GM21825 (cell line): ENCODE measurements around the gene TRMT11.
"Not testable (repeated sequence)": the region's sequence is repeated elsewhere in the genome, so short reads cannot be mapped to it uniquely, and the experiment has no call there.

Source experiments
- ATAC-seq: cut with Tn5 transposase; IDR thresholded peaks from one replicate; pipeline ENCODE4 v1.9.1; 2021; ENCODE audit warnings: mild to moderate bottlenecking, moderate library complexity; ENCODE audit not compliant: unreplicated experiment

The TRMT11 gene

GRCh38 chr6:125955973-125956372, 30.4 kb upstream of the TRMT11 start:
- no peak for ATAC-seq

- peak; percentile 91 for ATAC-seq
Observed at GRCh38 chr6:125956506-125957390, 29.6 kb upstream of the TRMT11 start, which contains the start of gene HINT3. HINT3 (plus strand) TSS chr6:125956770; CDS start chr6:125956978, 208 bp downstream.

- no peak for ATAC-seq
Observed at GRCh38 chr6:125957391-125957693, 29.0 kb upstream of the TRMT11 start.

GRCh38 chr6:125957845-125958244, 28.5 kb upstream of the TRMT11 start:
- no peak for ATAC-seq

GRCh38 chr6:125959041-125959440, 27.3 kb upstream of the TRMT11 start:
- ATAC-seq, result no peak

- ATAC-seq, result no peak
Observed at GRCh38 chr6:125961117-125961516, 25.2 kb upstream of the TRMT11 start.

- ATAC-seq, result no peak
Observed at GRCh38 chr6:125962900-125963497, 23.3 kb upstream of the TRMT11 start.

GRCh38 chr6:125963817-125964216, 22.5 kb upstream of the TRMT11 start:
- ATAC-seq, result no peak

- ATAC-seq, result no peak
Observed at GRCh38 chr6:125966569-125966968, 19.8 kb upstream of the TRMT11 start.

- ATAC-seq, result no peak
Observed at GRCh38 chr6:125968493-125968892, 17.8 kb upstream of the TRMT11 start.

- ATAC-seq, result no peak
Observed at GRCh38 chr6:125970760-125971159, 15.6 kb upstream of the TRMT11 start.

- ATAC-seq, result not testable (repeated sequence)
Observed at GRCh38 chr6:125972478-125972877, 13.9 kb upstream of the TRMT11 start.

- ATAC-seq, result peak; percentile 88
Observed at GRCh38 chr6:125974214-125974866, 12.0 kb upstream of the TRMT11 start.

GRCh38 chr6:125979101-125979500, 7.2 kb upstream of the TRMT11 start:
- no peak for ATAC-seq

GRCh38 chr6:125981571-125982185, 4.7 kb upstream of the TRMT11 start:
- no peak for ATAC-seq

- ATAC-seq, result no peak
Observed at GRCh38 chr6:125983246-125983945, 2.9 kb upstream of the TRMT11 start.

- ATAC-seq, result no peak
Observed at GRCh38 chr6:125984311-125984710, 2.0 kb upstream of the TRMT11 start.

GRCh38 chr6:125985522-125985921, 818 bp upstream of the TRMT11 start:
- no peak for ATAC-seq

GRCh38 chr6:125985979-125986300, 400 bp upstream of the TRMT11 start:
- ATAC-seq, result no peak

GRCh38 chr6:125987026-125987617, 782 bp downstream of the TRMT11 start:
- ATAC-seq, result peak; percentile 36

- ATAC-seq, result no peak
Observed at GRCh38 chr6:125988280-125988679, 1.9 kb downstream of the TRMT11 start.
